K562 (cell line): ENCODE measurements around the gene ADCY4. TPM values are rescaled to one million over a fixed set of nuclear protein-coding genes. Genes with fewer than 3 reads are reported as not detected.

ENCODE experiments used
- ATAC-seq: fragments of 200-7000 bp; cut with Tn5 transposase; 3 replicates; pipeline ENCODE4 v1.9.1; 2020; ENCODE audit warnings: moderate library complexity
- BruUV-seq: library from RNA; stranded (reverse); fragments of 400-500 nt; replicated peaks from 2 replicates; lab custom pipeline; 2021; lab: Mats Ljungman, UMichigan
- CTCF ChIA-PET: fragments of 300-600 bp; formaldehyde crosslinking; extraction: SDS; loops from one replicate; lab custom pipeline; 2021; ENCODE audit warnings: low intra/inter-chr PET ratio; lab: Yijun Ruan, JAX
- POLR2A ChIA-PET: fragments of 300-600, 350-650 bp; sonication (Branson Sonifier 250); formaldehyde crosslinking; extraction: SDS; loops from one replicate; lab custom pipeline; 2021; ENCODE audit warnings: antibody characterized with exemption, inconsistent platforms; lab: Yijun Ruan, JAX
- DNase-seq, 4 experiments: peaks; one replicate each; pipeline versions ENCODE4 v3.0.0 to v3.0.0-alpha.2; 2011 to 2018; ENCODE audit warnings: low spot score in 3 of 4, mixed read lengths in 3 of 4; ENCODE audit errors: extremely low read depth in 1 of 4
- FAIRE-seq: peaks from 2 replicates; lab custom pipeline; 2011; peaks lifted over from hg19 to GRCh38; lab: Jason Lieb, UNC
- H2AFZ ChIP-seq: 2 replicates; pipeline ENCODE4 v1.6.0; 2011; ENCODE audit warnings: low read depth, low read length, control low read depth, inconsistent platforms
- H3K27ac ChIP-seq: fragments of 200-600 bp; 3 replicates; pipeline ENCODE4 v1.8.0; 2011; ENCODE audit warnings: low read depth, mild to moderate bottlenecking, control low read depth, inconsistent platforms, low read length, moderate library complexity, mixed read lengths; ENCODE audit errors: extremely low read depth
- H3K27me3 ChIP-seq, 2 experiments: fragments of 300-600 bp in 1 of 2; 2 replicates in 1 of 2; 3 replicates in 1 of 2; pipeline versions ENCODE4 v1.6.0 to v1.8.0; 2011; ENCODE audit warnings: inconsistent platforms in 2 of 2, low read length in 2 of 2, mild to moderate bottlenecking in 1 of 2, mixed read lengths in 1 of 2, moderate library complexity in 1 of 2; ENCODE audit not compliant: control insufficient read depth in 2 of 2, insufficient read depth in 2 of 2
- H3K36me3 ChIP-seq: fragments of 300-600 bp; 3 replicates; pipeline ENCODE4 v1.8.0; 2011; ENCODE audit warnings: mild to moderate bottlenecking, low read length, inconsistent platforms; ENCODE audit not compliant: control insufficient read depth, insufficient read depth
- H3K4me1 ChIP-seq, 2 experiments: fragments of 200-600 bp in 1 of 2; replicated peaks in 1 of 2; 2 replicates in 1 of 2; 3 replicates in 1 of 2; pipeline versions ENCODE4 v1.5.1 to v1.8.0; 2011; ENCODE audit warnings: inconsistent platforms in 2 of 2, low read length in 2 of 2, mild to moderate bottlenecking in 1 of 2, mixed read lengths in 1 of 2, moderate library complexity in 1 of 2; ENCODE audit not compliant: control insufficient read depth in 2 of 2, insufficient read depth in 2 of 2
- H3K4me2 ChIP-seq: 2 replicates; pipeline ENCODE4 v1.6.1; 2011; ENCODE audit warnings: low read length, control low read depth, inconsistent platforms, mixed read lengths; ENCODE audit not compliant: insufficient read depth
- H3K4me3 ChIP-seq: fragments of 200-600 bp; sonication (generic), shearing (Covaris generic); 2 replicates; pipeline ENCODE4 v1.5.1; 2016; ENCODE audit warnings: control low read depth, inconsistent platforms
- H3K79me2 ChIP-seq: fragments of 200-600 bp; 3 replicates; pipeline ENCODE4 v1.8.0; 2011; ENCODE audit warnings: low read length, inconsistent platforms; ENCODE audit not compliant: control insufficient read depth, insufficient read depth
- H3K9ac ChIP-seq, 2 experiments: 2 replicates each; pipeline versions ENCODE4 v1.6.0 to v1.6.1; 2011; ENCODE audit warnings: low read depth in 2 of 2, low read length in 2 of 2, control low read depth in 1 of 2, inconsistent platforms in 1 of 2, mild to moderate bottlenecking in 1 of 2, mixed read lengths in 1 of 2; ENCODE audit not compliant: insufficient read depth in 1 of 2
- H3K9me1 ChIP-seq: one replicate; pipeline ENCODE4 v1.6.0; 2011; ENCODE audit warnings: inconsistent platforms, mild to moderate bottlenecking, low read length, moderate library complexity; ENCODE audit not compliant: control insufficient read depth, insufficient read depth
- H3K9me3 ChIP-seq: replicated peaks from 2 replicates; pipeline ENCODE4 v1.5.1; 2011; ENCODE audit warnings: low read depth, low read length, inconsistent platforms; ENCODE audit not compliant: control insufficient read depth, insufficient read depth
- H4K20me1 ChIP-seq: replicated peaks from 2 replicates; pipeline ENCODE4 v1.6.1; 2011; ENCODE audit warnings: low read length, inconsistent platforms, mixed read lengths; ENCODE audit not compliant: control insufficient read depth, insufficient read depth
- BCOR ChIP-seq: fragments of 450-650 bp; IDR thresholded peaks from 2 replicates; pipeline ENCODE4 v1.6.1; 2016
- CBX3 ChIP-seq, 2 experiments: IDR thresholded peaks; 1 replicate in 1 of 2; 2 replicates in 1 of 2; pipeline ENCODE4 v1.6.1; 2012; ENCODE audit warnings: inconsistent platforms in 2 of 2, low read length in 2 of 2, borderline replicate concordance in 1 of 2, control low read depth in 1 of 2
- ESRRB ChIP-seq: fragments of 250-450 bp; sonication (Bioruptor Pico); IDR thresholded peaks from 2 replicates; pipeline ENCODE4 v1.5.0; 2020; ENCODE audit warnings: mild to moderate bottlenecking, moderate library complexity, borderline replicate concordance
- FOXA1 ChIP-seq: fragments of 450-650 bp; IDR thresholded peaks from 2 replicates; pipeline ENCODE4 v1.6.1; 2016; ENCODE audit warnings: mild to moderate bottlenecking, borderline replicate concordance
- HDAC2 ChIP-seq: fragments of 450-650 bp; IDR thresholded peaks from 2 replicates; pipeline ENCODE4 v1.6.1; 2016; ENCODE audit warnings: mild to moderate bottlenecking
- HNRNPL ChIP-seq: fragments of 200-400 bp; formaldehyde crosslinking; IDR thresholded peaks from 2 replicates; pipeline ENCODE4 v1.6.1; 2017; ENCODE audit warnings: low read depth, mild to moderate bottlenecking, low read length
- HOXB6 ChIP-seq: fragments of 250-450 bp; sonication (Bioruptor Pico); IDR thresholded peaks from 2 replicates; pipeline ENCODE4 v1.5.1; 2022; ENCODE audit warnings: mild to moderate bottlenecking, borderline replicate concordance
- KDM4B ChIP-seq, 2 experiments: fragments of 450-650 bp in 1 of 2; sonication (generic) in 1 of 2; IDR thresholded peaks; 2 replicates each; pipeline ENCODE4 v1.6.1; 2016 to 2017; ENCODE audit warnings: borderline replicate concordance in 2 of 2, antibody characterized with exemption in 1 of 2, low read depth in 1 of 2, mild to moderate bottlenecking in 1 of 2
- RBM25 ChIP-seq: fragments of 200-400 bp; formaldehyde crosslinking; IDR thresholded peaks from 2 replicates; pipeline ENCODE4 v1.6.1; 2018; ENCODE audit warnings: low read length, low read depth, moderate library complexity; ENCODE audit not compliant: severe bottlenecking
- SMARCA5 ChIP-seq: fragments of 450-650 bp; IDR thresholded peaks from 2 replicates; pipeline ENCODE4 v1.6.1; 2016
- TAF1 ChIP-seq: IDR thresholded peaks from 2 replicates; pipeline ENCODE4 v1.6.1; 2011; ENCODE audit warnings: mild to moderate bottlenecking, low read length, moderate library complexity; ENCODE audit not compliant: insufficient read depth, control insufficient read depth, severe bottlenecking; ENCODE audit errors: extremely low read depth
- TOE1 ChIP-seq, 2 experiments: fragments of 450-650 bp in 1 of 2; sonication (generic) in 1 of 2; formaldehyde crosslinking in 1 of 2; IDR thresholded peaks; 2 replicates each; pipeline versions ENCODE4 v1.7.1 to v1.8.0; 2016 to 2022; ENCODE audit warnings: borderline replicate concordance in 2 of 2, mild to moderate bottlenecking in 2 of 2, antibody characterized with exemption in 1 of 2, inconsistent platforms in 1 of 2, low read depth in 1 of 2, missing genetic modification reagents in 1 of 2, moderate library complexity in 1 of 2
- ZEB2 ChIP-seq: fragments of 450-650 bp; IDR thresholded peaks from 2 replicates; pipeline ENCODE4 v1.6.1; 2016
- WGBS: fragments of 100-300 bp; shearing (Covaris generic); methylation state at CpG from one replicate; pipeline ENCODE4 v1.1.6; 2016; ENCODE audit warnings: low coverage, mixed read lengths; ENCODE audit not compliant: insufficient coverage; ENCODE audit errors: missing lambda C conversion rate; 5-methylcytosine and 5-hydroxymethylcytosine counted together
- in situ Hi-C: fragments of 300-500 bp; cut with MboI; formaldehyde crosslinking; loops from 4 replicates; pipeline ENCODE4 v1.15.0; 2018; ENCODE audit warnings: inconsistent platforms, mixed read lengths
- intact Hi-C: fragments of 100-400 bp; cut with micrococcal nuclease; formaldehyde crosslinking; loops from 2 replicates; pipeline ENCODE4 v1.14.2; 2022
- polyA plus RNA-seq, 8 experiments: library from polyadenylated mRNA; depleted of rRNA in 4 of 8; stranded (reverse) in 5 of 8; unstranded in 3 of 8; fragments of >200 nt; fragmentation: Nextera tagmentation in 2 of 8; fragmentation: Illumina TruSeq in 1 of 8; extraction: Ambion mirVana in 2 of 8; extraction: Trizol in 1 of 8; gene quantifications; 2 replicates each; pipeline versions ENCODE4 v1.2.1 to v1.2.3, GENCODE V29; 2011 to 2014; ENCODE audit warnings: inconsistent platforms in 1 of 8, missing spikeins in 1 of 8
- total RNA-seq, 7 experiments: library from RNA; depleted of rRNA in 6 of 7; stranded (reverse); fragments of >200 nt in 6 of 7; fragmentation: Illumina TruSeq in 2 of 7; extraction: Trizol in 2 of 7; gene quantifications; 2 replicates each; pipeline versions ENCODE4 v1.2.1 to v1.2.3, GENCODE V29; 2011 to 2021; ENCODE audit warnings: low replicate concordance in 1 of 7
- TF ChIP-seq, protein P1 (sequence below): sonication (generic); formaldehyde crosslinking; IDR thresholded peaks from 2 replicates; pipeline ENCODE4 v1.8.0; 2022; ENCODE audit warnings: mild to moderate bottlenecking, missing genetic modification reagents
- TF ChIP-seq, protein P2 (sequence below): fragments of 250-450 bp; sonication (Bioruptor Pico); IDR thresholded peaks from 2 replicates; pipeline ENCODE4 v1.4.0; 2020; ENCODE audit warnings: borderline replicate concordance

Gene ADCY4
- total and polyA plus RNA-seq, 9 of the 15 experiments (the other 6 are each of a cell fraction or from before 2014, with no cell fraction given) = 0.04 to 0.31 (median 0.15) TPM; not detected in 2

DNA sequence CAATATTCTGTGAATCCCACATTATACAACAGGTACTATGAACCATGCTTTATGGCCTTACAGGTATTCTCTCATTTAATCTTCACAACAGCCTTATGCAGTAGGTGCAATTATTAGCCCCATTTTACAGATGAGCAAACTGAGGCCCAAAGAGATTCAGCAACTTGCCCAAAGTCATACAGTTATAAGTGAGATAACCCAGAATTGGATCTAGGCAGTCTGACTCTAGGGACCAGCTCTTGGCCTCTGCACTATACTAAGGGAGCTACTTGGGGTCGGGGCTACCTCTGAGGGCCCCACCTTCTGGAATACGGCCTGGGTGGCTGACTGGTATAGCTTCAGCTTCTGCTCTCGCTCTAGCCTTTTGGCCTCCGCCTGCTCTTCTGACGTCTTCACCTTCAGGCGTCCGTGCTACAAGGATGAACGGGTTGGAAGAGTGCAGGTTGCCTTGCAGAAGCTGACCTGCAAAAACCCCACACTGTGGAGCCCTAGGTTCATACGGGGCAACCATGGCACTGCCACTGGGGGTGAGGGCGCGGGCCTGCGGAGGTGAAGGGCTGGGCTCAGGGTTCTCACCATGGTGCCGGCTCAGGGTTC, 64.2 kb downstream of the ADCY4 start:
- Histone ChIP-seq H3K4me2 (peak overlapping the region; percentile 92), H3K36me3 (no peaks in the 10 kb centered on the region; the same call in 2 of the 3 replicates), H3K4me1 (peaks cover 25 to 26% of the 10 kb centered on the region in 2 experiments; a peak in 4 of 5 replicates), H3K4me3 (peak overlapping the region; percentile 94), H3K9me1 (peaks cover 2% of the 10 kb centered on the region), H3K27ac (peak overlapping the region; percentile 99), H3K79me2 (peaks cover 9% of the 10 kb centered on the region; the same call in 1 of the 3 replicates), H3K9ac (peak overlapping the region; percentile 95 to 99), H2AFZ (peak overlapping the region; percentile 95), H3K27me3 (no peaks in the 10 kb centered on the region), H3K9me3 (no peaks in the 10 kb centered on the region), H4K20me1 (no peaks in the 10 kb centered on the region; the same call in 1 of the 2 replicates)
- no TSS peak for BruUV-seq
- ATAC-seq (peak; percentile 8), DNase-seq (peak in 1 of 4 experiments; percentile 22), FAIRE-seq (no peak)
- in situ Hi-C loops = no loop called here
- CTCF ChIA-PET = interaction anchor here (0.6 to 1.0 kb wide), 2 partner anchors 27 to 28 kb away, joined by 3 to 6 read pairs; partner anchors contain the start of gene TINF2
- intact Hi-C loops = loop anchor here (2.0 kb wide), 1 partner anchor 28 kb away; the partner anchor contains the start of gene TINF2
- 9% methylated on average over 13 of the region's 13 CpGs for WGBS
- POLR2A ChIA-PET = interaction anchor here (0.6 to 2.1 kb wide), 7 partner anchors 9 to 166 kb away, joined by 3 to 11 read pairs (median 4); partner anchors contain the start of genes CIDEB, FITM1 and TINF2
- TF ChIP-seq KDM4B (IDR thresholded peaks at IDR 0.05; ENCODE audit: borderline replicate concordance in 2 of 2, low read depth in 1 of 2) (no peak), BCOR (peak; percentile 96), FOXA1 (no peak), TAF1 (no peak), HDAC2 (peak; percentile 86), SMARCA5 (peak; percentile 91), CBX3 (IDR thresholded peaks at IDR 0.05; ENCODE audit: borderline replicate concordance in 1 of 2, low read length in 2 of 2) (0 out of 3 replicates have a peak, but pooled peaks of 1 of the 2 experiments have one; percentile 56), ZEB2 (no peak), ESRRB (CRISPR knock-in tag) (no peak), RBM25 (peak; percentile 99), HOXB6 (CRISPR knock-in tag) (no peak), HNRNPL (no peak), TOE1 (IDR thresholded peaks at IDR 0.05; ENCODE audit: borderline replicate concordance) (no peak), TOE1 (CRISPR knock-in tag; IDR thresholded peaks at IDR 0.05; ENCODE audit: borderline replicate concordance, low read depth) (no peak)
- TF ChIP-seq, protein P1, sequence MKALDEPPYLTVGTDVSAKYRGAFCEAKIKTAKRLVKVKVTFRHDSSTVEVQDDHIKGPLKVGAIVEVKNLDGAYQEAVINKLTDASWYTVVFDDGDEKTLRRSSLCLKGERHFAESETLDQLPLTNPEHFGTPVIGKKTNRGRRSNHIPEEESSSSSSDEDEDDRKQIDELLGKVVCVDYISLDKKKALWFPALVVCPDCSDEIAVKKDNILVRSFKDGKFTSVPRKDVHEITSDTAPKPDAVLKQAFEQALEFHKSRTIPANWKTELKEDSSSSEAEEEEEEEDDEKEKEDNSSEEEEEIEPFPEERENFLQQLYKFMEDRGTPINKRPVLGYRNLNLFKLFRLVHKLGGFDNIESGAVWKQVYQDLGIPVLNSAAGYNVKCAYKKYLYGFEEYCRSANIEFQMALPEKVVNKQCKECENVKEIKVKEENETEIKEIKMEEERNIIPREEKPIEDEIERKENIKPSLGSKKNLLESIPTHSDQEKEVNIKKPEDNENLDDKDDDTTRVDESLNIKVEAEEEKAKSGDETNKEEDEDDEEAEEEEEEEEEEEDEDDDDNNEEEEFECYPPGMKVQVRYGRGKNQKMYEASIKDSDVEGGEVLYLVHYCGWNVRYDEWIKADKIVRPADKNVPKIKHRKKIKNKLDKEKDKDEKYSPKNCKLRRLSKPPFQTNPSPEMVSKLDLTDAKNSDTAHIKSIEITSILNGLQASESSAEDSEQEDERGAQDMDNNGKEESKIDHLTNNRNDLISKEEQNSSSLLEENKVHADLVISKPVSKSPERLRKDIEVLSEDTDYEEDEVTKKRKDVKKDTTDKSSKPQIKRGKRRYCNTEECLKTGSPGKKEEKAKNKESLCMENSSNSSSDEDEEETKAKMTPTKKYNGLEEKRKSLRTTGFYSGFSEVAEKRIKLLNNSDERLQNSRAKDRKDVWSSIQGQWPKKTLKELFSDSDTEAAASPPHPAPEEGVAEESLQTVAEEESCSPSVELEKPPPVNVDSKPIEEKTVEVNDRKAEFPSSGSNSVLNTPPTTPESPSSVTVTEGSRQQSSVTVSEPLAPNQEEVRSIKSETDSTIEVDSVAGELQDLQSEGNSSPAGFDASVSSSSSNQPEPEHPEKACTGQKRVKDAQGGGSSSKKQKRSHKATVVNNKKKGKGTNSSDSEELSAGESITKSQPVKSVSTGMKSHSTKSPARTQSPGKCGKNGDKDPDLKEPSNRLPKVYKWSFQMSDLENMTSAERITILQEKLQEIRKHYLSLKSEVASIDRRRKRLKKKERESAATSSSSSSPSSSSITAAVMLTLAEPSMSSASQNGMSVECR (CRISPR knock-in tag) = peak; percentile 14; the same call in 1 of the 2 replicates
- TF ChIP-seq, protein P2, sequence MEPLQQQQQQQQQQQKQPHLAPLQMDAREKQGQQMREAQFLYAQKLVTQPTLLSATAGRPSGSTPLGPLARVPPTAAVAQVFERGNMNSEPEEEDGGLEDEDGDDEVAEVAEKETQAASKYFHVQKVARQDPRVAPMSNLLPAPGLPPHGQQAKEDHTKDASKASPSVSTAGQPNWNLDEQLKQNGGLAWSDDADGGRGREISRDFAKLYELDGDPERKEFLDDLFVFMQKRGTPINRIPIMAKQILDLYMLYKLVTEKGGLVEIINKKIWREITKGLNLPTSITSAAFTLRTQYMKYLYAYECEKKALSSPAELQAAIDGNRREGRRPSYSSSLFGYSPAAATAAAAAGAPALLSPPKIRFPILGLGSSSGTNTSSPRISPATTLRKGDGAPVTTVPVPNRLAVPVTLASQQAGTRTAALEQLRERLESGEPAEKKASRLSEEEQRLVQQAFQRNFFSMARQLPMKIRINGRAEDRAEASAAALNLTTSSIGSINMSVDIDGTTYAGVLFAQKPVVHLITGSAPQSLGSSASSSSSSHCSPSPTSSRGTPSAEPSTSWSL (CRISPR knock-in tag) = no peak
